HG03558 (cell line): ENCODE data around the gene PDC.

Source experiments
- ATAC-seq: cut with Tn5 transposase; IDR thresholded peaks from one replicate; pipeline ENCODE4 v1.9.1; 2021; ENCODE audit warnings: moderate number of reproducible peaks; ENCODE audit not compliant: unreplicated experiment; ENCODE audit errors: extremely low read depth

PDC gene

DNA sequence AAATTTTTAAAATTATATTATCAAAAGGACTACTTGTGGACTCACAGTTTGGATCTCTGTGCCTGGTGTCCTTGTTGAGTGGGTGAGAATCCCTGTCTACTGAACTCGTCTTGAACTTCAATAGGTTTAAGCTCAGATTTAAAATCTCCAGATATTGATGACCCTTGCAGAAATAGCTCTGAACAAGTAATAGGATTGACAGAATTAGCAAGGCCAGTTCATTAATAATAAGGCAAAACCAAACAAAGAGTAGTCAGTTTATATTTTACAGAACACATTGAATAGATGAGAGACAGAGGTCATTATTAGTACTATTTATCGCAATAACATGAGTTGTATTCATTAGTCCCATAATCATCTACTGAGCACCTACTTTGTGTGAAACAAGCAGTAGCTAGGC is at the start of gene PDC:
TSS of gene PDC (minus strand) at position 101 of the 400 bp plus-strand sequence. CDS start 11,655 bp downstream, outside the sequence.
- ATAC-seq, result no peak

DNA sequence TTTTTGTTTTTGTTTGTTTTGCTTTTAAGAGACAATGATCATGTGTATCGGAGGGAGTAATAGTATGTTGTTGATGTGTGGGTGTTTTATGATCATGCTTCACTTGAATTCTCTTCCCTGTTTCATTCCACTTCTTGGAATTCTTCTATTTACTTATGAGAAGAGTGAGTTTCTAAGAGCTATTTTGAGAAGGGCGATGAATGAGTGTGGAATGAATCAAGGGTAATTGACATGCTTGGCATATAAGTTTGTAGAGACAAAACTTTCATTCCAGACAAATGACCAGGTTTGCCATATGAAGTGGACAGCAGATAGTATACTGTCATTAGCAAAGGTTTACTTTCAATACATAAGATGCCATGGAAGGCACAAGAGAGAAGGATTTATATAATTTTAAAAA is 42.3 kb upstream of the PDC start:
- no peak for ATAC-seq

- no peak for ATAC-seq
Observed at GRCh38 chr1:186502087-186502486, 41.2 kb upstream of the PDC start.

GRCh38 chr1:186500804-186501203 is 39.9 kb upstream of the PDC start:
- no peak for ATAC-seq

- ATAC-seq, result no peak
Observed at GRCh38 chr1:186499571-186499970, 38.7 kb upstream of the PDC start.

DNA sequence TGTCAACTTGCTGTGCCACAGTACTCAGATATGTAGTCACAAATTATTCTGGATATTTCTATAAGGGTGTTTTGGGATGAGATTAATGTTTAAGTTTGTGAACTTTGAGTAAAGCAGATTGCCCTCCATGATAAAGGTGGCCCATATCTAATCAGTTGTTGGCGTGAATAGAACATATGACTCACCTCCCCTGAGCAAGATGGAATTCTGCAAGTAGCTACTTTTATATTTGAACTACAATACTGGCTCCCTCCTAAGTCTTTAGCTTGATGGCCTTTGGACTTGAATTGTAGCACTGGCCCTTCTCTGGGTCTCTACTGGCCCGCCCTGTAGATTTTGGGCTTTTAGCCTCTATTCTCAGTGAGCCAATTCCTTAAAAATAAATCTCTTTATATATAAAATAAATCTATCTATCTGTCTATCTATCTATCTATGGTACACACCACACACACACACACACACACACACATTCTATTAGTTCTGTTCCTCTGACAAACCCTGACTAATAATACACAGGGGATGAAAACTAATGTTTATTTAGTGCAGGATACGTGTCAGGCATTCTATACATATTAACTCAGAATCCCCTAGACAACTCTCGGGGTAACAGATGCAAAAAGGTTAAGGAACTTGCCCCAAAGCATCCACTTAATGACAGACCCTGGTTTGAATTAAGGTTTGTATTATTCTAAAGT is 37.9 kb upstream of the PDC start:
- no peak for ATAC-seq

DNA sequence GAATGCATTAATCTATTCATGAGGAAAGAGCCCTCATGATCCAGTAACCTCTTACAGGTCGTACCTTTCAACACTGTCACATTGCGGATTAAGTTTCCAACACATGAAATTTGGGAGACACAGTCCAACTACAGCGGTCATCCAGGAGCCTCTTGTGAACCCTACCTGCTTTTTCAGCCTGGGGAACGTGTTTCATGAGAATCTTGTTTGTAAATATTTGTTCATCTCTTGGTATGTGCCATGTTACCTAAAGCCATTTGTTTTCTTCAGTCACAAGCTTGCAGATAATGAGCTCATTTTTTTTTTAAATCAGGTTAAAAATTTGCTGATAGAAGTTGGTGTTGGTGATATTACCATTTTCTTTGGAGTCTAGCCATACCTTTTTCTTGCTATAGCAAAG is 37.2 kb upstream of the PDC start:
- ATAC-seq, result no peak

DNA sequence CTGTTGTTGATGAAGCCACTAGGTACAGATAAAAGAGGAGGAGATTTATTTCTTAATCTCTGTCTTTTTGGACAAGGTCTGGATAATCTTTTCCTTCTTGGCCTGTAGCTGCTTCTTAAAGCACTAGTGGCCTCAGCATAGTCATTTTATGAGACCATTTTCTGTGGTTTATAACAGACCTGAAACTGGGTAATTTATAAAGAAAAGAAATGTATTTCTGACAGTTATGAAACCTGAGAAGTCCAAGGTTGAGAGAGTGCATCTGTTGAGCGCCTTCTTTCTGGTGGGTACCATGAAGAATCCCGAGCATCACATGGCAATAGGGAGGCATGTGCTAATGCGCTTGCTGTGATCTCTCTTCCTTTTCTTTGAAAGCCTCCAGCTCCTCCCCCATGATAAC is 36.7 kb upstream of the PDC start:
- ATAC-seq, result no peak

DNA sequence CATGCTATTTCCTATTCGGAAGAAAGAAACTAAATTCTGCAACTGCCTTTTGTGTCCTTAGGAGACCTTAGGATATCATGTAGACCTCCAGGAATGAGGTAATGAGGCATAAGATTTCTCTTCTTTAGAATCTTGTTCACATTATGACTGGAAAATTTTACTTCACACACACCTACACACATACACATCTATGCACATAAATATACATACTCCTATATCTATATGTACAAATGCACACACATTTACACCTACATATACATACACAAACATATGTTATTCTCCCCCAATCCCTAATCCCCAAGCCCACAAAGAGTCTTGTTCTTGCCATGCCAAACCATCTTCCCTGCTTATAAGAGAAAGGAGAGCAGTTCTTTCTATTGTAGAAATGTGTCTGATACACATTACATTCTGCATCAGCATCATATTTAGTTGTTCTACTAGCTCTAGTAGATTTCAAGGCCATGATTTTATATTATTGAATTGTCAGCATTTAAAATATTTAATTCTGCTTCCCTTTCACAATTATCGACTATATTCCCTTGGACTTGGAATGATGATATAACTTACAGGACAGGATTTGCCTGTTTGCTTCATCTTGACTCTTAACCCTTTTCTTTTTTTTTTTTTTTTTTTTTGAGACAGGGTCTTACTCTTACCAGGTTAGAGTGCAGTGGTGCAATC is 35.4 kb upstream of the PDC start:
- ATAC-seq, result no peak

GRCh38 chr1:186494832-186495271 is 33.9 kb upstream of the PDC start:
- peak; percentile 53 for ATAC-seq

GRCh38 chr1:186492531-186493291 is 31.8 kb upstream of the PDC start:
- no peak for ATAC-seq

GRCh38 chr1:186491336-186491735 is 30.4 kb upstream of the PDC start:
- ATAC-seq, result no peak

DNA sequence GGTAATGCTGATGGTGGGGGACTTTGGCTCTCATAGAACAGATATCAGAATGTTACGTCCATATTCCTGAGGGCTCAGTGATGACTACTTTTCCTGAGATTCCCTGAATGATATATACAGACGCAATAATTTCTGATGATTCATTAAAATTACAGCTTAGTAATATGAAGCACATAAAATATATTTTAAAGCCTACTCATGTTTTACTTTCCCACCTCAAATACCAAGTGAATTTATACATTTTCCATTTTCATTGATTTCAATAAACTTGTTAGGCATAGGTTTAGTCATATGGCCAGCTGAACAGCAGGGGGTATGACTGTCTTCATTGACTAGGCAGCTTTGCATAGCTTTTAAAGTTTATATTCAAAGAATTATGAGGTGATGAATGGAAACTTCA is 26.2 kb upstream of the PDC start:
- no peak for ATAC-seq

GRCh38 chr1:186486061-186486460 is 25.1 kb upstream of the PDC start:
- ATAC-seq, result no peak

DNA sequence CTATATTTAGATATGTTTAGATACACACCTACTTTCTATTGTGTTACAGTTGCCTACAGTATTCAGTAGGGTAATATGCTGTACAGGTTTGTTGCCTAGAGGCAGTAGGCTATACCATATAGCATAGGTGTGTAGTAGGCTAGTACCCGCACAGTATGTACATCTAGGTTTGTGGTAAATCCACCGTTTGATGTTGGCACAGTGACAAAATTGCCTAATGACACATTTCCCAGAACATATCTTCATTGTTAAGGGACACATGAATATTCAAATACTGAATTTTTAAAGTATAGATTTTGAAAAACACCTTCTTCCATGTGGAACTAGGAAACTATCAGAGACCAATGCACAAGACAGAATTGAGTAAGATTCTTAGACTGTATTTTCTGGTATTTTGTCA is 22.6 kb upstream of the PDC start:
- no peak for ATAC-seq

DNA sequence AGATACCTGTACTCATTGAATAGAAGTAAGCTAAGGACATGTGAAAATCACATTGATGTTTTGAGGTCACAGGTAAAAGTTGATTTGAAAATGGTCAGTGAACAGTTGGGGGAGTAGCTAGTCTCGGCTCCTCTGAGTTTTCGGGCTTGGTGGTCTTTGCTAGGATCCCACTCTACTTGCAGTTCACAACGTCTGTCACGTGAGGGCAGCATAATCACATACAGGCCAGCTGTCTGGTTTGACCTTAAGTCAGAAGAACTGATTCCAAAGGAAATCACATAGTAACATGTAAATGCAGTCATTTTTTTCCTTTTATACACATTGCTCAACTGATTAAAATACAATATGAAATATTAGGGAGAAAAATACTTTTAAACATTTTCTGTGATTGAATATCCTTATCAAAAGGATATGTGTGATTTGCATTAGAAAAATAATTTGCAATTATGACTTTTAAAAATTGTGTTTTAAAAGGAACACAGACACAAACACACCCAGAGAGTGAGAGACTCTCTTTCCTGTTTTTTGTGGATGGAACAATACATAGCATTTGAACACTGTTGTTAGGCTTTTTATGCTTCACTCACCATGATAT is 21.8 kb upstream of the PDC start:
- ATAC-seq, result peak; percentile 74

GRCh38 chr1:186481303-186481888 is 20.5 kb upstream of the PDC start:
- no peak for ATAC-seq

DNA sequence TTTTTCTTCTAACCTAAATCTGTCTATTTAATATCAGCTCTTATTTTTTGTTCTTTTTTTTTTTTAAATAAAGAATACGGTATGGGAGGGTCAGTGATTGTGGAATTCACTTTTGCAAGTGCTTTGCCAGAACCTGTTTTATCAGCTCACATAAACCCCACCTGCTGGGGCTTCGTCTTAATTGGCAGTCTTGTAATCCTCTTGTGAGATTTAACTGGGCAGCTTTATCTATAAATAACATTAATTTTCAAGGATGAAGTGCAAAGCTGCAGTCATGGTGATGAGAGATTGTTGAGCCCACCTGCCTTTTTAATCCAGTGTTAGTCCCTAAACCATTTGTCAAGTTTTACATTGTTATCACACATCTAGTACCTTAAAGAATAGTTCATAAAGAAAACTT is 18.2 kb upstream of the PDC start:
- ATAC-seq, result no peak

DNA sequence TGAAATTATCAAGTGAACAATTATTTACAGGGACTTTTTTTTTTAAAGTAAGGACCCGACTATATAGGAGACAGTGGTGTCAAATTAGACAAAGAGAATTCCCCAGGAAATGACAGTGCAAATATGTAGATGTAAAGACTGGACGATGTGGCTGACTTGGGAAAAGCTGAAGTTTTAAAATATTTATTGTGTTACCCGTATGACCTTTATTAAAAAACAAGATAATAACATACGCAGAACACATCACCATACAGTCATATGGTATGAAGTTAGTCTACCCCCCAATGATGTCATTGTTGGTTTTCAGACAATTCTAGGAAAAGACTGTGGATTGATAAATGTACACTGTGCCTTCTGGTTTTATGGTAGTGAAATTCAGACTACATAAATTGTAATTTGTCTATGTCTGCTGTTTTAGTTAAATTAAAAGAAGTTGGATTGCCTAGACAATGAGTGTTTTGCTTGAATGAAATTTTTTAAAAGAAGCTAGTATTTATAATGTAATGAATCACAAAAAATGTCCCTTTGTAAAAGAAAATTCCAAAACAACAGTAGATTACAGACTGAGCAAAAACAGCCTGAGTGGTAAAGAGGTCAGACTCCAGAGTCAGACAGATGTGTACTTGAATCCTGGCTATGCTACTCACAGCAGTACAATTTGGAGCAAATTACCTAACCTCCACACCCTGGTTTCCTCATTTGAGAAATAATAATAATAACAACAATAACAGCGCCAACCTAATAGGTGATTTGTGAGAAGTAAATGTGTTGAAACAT is 15.5 kb upstream of the PDC start:
- ATAC-seq, result no peak

DNA sequence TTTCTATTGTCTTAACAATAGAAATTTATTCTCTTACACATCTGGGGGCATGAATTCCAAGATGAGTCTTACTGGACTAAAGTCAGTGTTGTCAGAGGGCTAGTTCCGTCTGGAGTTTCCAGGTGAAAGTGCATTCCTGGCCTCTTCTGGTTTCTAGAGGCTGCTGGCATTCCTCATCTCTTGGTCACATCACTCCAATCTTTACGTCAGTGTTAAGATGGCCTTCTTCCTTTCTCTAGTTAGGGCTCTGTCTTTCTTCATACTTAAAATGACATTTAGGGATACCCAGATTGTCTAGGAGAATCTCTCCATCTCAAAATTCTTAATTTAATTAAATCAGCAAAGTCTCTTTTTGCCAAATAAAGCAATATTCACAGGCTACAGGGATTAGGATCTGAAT is 13.3 kb upstream of the PDC start:
- ATAC-seq, result no peak
